Measurements from ENCODE around the gene ELAC2.

Gene ELAC2

GRCh38 chr17:13014801-13015200 lies 3.0 kb downstream of the ELAC2 start:
- no peak for DNase-seq

DNA sequence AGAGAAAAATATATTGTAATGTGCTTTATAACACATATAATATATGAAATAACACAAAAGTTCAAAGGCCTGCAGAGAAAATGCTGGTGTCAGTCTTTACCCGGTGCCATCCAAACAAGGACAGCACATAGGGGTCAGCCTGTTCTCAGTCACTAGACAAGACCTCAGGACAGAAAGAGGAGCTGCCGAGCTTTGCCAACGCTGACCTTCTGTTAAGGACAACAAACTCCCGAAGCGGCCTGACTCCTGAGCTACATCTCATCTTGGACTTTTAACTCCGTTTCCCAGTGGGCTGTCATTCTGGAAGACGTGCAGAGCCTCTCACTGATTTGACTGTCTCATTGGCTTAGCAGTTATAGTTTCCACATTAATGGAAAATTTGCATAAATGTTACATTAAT lies 6.9 kb downstream of the ELAC2 start:
- no peak for DNase-seq

DNA sequence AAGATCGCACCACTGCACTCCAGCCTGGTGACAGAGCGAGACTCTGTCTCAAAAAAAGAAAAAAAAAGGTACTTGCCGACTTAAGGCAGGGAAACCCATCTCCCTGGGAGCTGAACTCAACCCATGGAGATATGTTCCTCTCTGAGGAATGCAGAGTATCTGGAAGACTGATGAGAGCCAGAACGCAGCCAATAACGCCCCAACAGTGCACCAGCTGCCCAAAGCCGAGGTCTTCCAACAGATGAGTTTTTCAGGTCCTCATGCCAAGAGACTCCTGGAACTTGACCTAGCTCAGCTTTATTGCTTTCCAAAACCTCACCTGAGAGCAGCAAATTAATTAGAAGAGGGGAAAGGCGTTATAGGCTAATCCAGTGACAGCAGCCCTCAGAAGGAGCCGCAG lies 9.4 kb downstream of the ELAC2 start:
- DNase-seq, result no peak

DNA sequence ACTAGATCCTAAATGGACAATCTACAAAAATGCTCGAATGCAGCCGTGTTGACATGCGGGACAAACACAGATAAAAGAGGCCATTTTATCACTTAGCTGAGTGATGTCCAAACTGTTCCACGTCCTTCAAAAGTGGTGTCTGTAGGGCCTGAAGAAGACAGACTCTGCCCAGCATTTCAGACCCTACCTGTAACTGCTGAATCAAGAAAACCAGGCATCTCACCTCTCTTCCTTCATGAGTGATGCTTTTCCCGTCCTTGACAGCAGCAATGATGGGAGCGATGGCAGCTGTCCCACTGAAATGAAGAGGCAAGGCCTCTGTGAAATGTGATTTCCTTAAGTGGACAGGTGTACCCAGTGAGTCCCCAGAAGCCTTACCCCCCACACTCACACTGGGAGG lies 12.3 kb downstream of the ELAC2 start:
- DNase-seq, result no peak

GRCh38 chr17:13004336-13004735 lies 13.5 kb downstream of the ELAC2 start:
- DNase-seq, result no peak

DNA sequence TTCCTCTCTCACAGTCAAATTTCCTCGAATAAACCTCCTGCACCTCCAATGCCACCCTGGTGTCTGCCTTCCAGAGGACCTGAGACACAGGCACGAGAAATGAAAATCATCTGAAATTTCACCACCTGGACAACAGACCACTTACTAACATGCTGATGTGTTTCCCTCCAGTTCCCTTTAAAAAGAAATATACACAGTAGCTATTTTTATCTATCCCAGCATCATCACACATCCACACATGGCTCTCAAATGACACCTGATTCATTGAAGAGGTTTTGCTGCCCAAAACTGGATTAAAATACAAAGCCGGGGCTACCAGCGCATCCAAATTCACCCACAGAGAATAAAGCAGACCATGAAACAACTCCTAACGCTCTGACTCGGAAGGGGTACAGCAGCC lies 13.9 kb downstream of the ELAC2 start:
- no peak for DNase-seq

- DNase-seq, result no peak
These were observed 14.4 kb downstream of the ELAC2 start for GRCh38 chr17:13003454-13003851.

DNA sequence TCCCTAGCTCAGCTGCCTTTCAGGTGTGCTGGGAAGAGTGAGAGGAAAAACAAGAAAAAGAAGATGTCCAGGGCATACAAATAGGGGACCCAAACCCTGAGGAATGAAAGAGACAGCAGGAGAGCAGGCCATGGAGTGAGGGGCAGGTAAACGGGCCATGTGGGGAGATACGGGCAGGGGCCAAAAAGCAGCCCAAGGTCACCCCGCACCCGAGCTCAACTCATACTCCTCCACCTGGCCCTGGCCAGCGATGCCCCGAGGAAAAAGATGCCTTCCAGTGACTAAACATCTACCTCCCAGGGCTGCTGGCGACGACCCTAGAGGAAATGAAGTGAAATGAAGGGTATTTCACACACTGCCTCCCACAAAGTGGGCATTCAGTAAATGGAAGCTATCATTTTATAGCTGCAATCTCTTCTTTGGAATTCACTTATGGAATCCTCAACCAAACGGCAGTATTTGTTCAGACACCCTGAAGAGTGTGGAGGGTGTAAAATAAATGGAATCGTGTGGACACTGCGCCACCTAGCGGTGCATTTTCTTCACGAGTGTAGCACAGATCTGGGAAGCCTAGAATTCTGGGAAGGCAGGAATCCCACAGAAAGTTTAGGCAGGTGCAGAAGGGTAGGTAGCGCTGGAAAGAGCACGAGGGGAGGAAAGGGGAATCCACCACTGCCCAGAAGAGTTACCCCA lies 14.9 kb downstream of the ELAC2 start:
- no peak for DNase-seq

GRCh38 chr17:13001991-13002615 lies 15.7 kb downstream of the ELAC2 start:
- DNase-seq, result no peak

- DNase-seq, result no peak
These were observed 17.3 kb downstream of the ELAC2 start for GRCh38 chr17:13000561-13000960.

DNA sequence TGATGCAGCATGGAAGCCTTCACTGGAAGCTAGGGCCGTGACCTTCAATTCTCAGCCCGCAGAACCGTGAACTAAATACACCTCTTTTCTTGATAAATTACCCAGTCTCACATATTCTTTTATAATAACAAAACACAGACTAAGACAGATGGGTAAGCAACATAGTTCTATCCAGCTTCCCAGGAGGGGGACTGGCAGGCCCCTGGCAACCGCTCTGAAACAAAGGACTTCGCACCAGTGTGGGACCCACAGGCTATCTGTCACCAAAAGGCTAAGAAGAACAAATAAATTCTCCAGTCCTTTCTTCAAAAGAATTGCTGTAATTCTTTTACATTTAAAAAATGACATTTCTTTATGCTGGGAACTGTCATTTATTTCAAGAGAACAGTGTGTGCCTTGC lies 19.0 kb downstream of the ELAC2 start:
- DNase-seq, result no peak

DNA sequence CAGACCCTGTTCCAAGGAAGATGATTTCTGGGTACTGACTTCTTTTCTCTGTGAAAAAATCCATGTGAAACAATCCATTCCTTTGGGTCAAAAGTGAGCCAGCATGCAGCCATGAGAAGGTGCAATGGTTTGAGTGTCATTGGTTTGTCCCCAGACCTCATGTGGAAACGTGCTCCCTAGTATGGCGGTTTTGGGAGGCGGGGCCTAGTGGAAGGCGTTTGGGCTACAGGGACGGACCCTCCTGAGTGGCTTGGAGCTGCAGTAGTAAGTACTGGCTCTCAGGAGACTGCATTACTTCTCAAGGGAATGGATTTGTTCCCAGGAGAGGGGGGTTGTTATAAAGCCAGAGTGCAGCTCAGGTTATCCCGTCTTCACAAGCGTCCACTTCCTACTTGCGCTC lies 19.4 kb downstream of the ELAC2 start:
- no peak for DNase-seq

GRCh38 chr17:12996941-12997340 lies 20.9 kb downstream of the ELAC2 start:
- no peak for DNase-seq

- DNase-seq, result no peak
These were observed 21.5 kb downstream of the ELAC2 start for GRCh38 chr17:12996357-12996756.

DNA sequence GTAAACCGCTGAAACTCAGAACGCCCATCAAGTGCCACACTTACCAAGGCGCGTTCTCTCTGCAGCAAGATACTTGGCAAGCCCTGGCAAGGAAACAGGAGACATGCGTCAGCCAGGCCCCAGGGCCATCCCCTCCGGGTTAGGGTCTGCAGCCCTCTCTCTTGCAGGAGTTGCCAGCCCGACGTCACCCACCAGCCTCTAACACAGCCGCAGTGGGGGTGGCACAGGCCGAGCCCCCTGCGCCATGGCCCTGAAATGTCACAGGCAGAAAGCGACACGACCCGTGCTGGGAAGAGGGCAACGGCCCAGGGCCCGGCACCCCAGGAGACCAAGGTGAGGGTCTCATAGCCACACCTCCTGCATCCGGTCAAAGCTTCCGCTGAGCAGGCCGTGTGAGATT lies 21.9 kb downstream of the ELAC2 start:
- DNase-seq, result no peak

DNA sequence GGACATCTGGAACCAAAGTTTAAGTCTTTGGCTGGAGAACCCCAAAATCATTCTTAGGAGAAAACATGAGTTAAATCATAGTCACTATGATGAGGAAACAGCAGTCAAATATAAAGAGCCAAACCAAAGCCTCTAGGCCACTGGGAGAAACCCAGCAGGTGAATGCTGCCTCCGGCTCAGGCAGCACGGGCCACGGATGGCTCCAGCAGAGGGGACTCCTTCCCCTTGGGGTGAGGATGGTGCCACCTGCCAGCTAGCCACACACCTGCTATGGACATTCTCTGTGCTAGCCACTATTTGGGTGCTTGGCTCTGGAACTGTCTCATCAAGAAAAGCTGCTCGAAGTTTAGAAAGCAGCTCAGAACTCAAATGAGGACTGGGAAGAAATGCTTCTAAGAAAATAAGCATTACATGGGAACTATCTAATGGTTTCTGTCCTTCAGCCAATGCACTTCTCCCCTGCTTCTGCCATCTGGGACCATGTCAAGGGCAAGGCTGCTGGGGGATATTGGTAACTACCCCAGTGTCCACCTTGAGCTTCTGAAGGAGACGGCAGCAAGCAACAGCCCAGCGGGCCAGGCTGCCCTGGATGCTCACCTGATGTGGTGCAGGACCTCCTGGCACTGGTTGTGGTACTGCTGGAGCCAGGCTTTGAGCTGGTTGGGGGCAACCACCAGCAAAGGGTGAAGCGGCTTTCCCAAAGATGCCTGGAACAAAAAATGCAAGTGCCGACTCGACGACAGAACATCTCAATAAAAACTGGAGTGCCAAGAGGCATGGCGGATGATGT lies 22.5 kb downstream of the ELAC2 start:
- no peak for DNase-seq

DNA sequence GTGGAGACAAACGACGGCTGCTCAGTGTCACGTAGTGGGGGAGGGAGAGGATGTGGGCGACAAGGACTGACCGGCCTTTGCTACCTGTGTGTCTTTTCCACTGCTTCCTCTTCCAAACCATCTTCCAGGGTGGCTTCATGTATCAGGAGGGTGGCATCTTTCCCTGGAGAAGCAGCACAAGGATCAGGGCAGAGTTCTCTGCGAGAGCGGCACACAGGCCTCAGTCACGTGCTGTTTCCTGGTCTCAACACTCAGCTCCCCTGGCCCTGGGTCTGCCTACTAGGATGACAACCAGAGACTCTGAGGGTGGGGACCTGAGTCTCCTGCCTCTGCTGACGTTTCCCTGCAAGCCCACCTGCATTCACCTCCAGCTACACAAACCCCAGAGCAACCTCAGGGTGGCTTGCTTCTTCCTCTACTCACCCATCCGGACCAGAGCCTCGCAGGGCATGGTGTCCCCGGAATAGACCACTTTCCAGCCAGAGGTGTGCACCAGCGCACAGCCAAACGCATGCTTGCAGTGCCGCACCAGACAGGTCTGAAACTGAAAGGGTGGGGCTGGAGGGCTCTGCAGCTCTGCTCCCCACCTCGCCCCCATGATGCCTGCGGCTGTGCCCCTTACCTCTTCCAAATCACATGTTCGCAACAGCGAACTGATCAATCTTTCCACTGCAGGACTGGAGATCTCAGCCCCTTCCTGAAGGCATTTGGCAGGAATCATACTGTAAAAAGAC lies 23.3 kb downstream of the ELAC2 start:
- DNase-seq, result no peak

DNA sequence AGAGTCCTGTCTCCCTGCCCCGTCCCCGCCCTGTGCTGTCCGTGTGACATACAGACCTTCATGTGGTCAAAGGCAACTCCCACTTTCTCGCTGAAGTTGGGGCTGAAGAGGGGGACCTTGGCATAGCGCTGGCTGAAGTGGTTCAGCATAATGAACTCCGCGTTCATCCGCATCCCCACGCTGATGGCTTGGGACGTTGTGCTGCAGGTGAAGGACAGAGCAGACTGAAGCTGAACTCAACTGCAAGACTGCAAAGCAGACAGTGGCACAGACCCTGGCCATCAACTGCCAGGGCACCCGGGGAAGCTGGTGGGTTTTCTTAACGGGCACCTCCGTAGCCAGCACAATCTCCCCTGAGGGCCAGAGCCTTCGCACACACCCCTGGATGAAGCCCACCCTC lies 24.2 kb downstream of the ELAC2 start:
- no peak for DNase-seq

DNA sequence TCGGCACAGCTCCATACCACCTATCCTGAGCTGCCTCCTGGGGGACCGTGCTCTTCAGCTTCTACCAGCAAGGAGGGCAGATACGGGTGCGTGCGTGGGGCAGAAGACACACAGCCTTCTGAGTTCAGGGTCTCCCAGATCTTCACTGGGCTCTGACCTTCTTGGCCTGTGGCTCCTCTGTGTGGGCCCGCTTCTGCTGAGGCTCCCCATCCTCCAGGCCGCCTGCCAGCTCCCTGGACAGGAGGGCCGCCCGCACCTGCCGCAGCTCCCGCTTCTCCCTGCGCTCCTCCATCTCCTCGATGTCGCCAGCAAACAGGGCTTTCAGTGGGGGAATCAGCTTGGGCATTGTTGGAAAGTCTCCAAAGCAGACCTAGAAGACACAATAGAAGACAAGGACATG lies 25.2 kb downstream of the ELAC2 start:
- no peak for DNase-seq

DNA sequence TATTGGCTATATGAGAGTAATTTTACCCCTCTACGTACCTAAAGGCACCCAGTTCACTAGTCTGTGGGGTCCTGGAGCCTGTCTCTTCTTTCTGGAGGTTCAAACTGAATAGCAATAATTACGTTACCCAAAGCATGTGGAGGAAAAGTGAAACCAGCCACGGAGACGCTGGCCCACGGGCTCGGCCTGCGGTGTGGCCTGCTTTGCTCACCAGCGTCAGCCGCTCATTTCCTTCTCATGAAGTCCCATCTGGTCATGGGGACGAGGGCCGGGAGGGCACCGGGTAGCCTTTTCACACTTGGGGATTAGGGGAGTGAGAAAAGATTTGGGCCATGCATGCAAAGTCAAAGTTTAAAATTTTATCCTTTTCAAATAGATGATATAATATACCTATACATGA lies 26.9 kb downstream of the ELAC2 start:
- DNase-seq, result no peak

GRCh38 chr17:12990041-12990808 lies 27.6 kb downstream of the ELAC2 start:
- no peak for DNase-seq

- no peak for DNase-seq
These were observed 30.7 kb downstream of the ELAC2 start for GRCh38 chr17:12987120-12987519.
